Nephron (organoid): ENCODE results near the gene ST3GAL2.
A peak's percentile ranks its signal among the peaks of the same experiment; 100 is the strongest.
"Not testable (repeated sequence)": the region's sequence is repeated elsewhere in the genome, so short reads cannot be mapped to it uniquely, and the experiment has no call there.

Experiments
- H3K27ac Mint-ChIP-seq, 3 experiments: 2 replicates each; pipeline ENCODE4 v1.8.0; 2020; ENCODE audit warnings: mixed read lengths in 3 of 3, mild to moderate bottlenecking in 2 of 3, moderate library complexity in 1 of 3
- H3K27me3 Mint-ChIP-seq: 2 replicates; pipeline ENCODE4 v1.8.0; 2021; ENCODE audit warnings: low read depth, mild to moderate bottlenecking, moderate library complexity, mixed read lengths
- H3K36me3 Mint-ChIP-seq: 2 replicates; pipeline ENCODE4 v1.8.0; 2020; ENCODE audit warnings: low read depth, mixed read lengths
- H3K4me1 Mint-ChIP-seq: 2 replicates; pipeline ENCODE4 v1.8.0; 2020; ENCODE audit warnings: mixed read lengths
- H3K4me3 Mint-ChIP-seq, 3 experiments: 2 replicates each; pipeline ENCODE4 v1.8.0; 2020; ENCODE audit warnings: mild to moderate bottlenecking in 3 of 3, mixed read lengths in 3 of 3, moderate library complexity in 2 of 3
- H3K9me3 Mint-ChIP-seq: 2 replicates; pipeline ENCODE4 v1.8.0; 2020; ENCODE audit warnings: mixed read lengths
- TF ChIP-seq, protein P1 (sequence below), 3 experiments: fragments of 200-600 bp; sonication (generic); IDR thresholded peaks; one replicate each; pipeline ENCODE4 v1.5.0; 2021; ENCODE audit warnings: antibody characterized with exemption in 3 of 3; ENCODE audit not compliant: unreplicated experiment in 3 of 3

Gene ST3GAL2

DNA sequence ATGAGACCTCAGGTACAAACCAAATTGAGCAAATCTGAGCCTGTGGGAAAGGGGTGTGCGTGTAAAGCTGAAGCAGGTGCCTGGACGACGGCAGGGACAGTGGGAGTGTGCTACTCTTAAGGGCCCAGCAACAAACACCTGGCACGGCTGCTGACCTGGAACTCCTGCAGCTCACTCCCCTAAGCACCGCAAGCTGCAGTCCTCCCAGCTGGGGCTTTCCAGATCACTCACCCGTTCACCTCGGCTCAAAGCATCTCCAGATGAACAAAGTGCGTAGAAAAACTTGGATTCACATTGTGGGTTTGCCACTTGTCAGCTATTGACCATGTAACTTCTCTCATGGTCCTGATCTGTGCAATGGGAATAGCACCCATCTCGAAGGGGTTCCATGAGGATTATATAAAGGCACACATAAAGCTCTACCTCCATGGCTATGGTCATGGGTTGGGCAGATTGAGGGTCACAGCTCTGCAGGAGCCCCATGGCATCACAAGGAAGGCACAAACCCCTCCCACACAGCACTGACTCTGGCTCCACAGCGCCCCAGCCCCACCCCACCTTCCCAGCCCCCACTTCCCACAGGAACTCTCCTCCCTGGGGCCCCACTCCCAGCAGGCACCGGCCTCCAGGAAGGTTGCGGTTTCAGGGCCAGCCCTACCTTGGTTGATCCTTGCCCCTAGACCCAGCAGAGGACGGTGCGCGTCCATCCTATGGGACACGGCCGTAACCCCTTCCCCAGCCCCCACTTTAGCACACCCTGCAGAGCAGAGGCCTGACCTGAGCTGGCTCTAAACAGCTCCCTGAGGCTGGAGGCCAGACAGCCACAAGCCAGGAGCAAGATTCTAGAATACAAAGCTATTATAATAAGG lies 21.9 kb downstream of the ST3GAL2 start:
- H3K4me3 Mint-ChIP-seq = peak overlapping the region in 1 of 3 experiments; percentile 6
- peaks cover 22% of the 10 kb centered on the region for H3K36me3 Mint-ChIP-seq
- peak overlapping the region; percentile 59 to 69 (median 68) for H3K27ac Mint-ChIP-seq
- H3K27me3 Mint-ChIP-seq = no peaks in the 10 kb centered on the region
- peaks cover 40% of the 10 kb centered on the region for H3K4me1 Mint-ChIP-seq
- TF ChIP-seq, protein P1, sequence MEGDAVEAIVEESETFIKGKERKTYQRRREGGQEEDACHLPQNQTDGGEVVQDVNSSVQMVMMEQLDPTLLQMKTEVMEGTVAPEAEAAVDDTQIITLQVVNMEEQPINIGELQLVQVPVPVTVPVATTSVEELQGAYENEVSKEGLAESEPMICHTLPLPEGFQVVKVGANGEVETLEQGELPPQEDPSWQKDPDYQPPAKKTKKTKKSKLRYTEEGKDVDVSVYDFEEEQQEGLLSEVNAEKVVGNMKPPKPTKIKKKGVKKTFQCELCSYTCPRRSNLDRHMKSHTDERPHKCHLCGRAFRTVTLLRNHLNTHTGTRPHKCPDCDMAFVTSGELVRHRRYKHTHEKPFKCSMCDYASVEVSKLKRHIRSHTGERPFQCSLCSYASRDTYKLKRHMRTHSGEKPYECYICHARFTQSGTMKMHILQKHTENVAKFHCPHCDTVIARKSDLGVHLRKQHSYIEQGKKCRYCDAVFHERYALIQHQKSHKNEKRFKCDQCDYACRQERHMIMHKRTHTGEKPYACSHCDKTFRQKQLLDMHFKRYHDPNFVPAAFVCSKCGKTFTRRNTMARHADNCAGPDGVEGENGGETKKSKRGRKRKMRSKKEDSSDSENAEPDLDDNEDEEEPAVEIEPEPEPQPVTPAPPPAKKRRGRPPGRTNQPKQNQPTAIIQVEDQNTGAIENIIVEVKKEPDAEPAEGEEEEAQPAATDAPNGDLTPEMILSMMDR (IDR thresholded peaks at IDR 0.05; ENCODE audit: unreplicated experiment in 3 of 3) = no peak
- H3K9me3 Mint-ChIP-seq = no peaks in the 10 kb centered on the region

DNA sequence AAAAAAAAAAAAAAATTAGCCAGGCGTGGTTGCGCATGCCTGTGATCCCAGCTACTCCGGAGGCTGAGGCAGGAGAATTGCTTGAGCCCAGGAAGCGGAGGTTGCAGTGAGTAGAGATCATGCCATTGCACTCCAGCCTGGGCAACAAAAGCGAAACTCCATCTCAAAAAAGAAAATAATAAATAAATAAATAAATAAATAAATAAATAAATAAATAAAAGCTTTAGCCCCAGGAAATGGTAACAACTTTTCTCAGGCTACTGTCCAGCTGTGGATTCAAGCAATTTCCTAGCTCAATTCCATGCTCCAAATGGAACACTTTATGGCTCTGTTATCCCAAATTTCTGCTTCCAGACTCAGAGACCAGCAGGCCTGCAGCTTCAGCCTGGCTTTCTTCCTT lies 25.3 kb downstream of the ST3GAL2 start:
- not testable (repeated sequence) for H3K27me3 Mint-ChIP-seq, H3K9me3 Mint-ChIP-seq, H3K4me3 Mint-ChIP-seq
- Mint-ChIP-seq H3K4me1 (peaks cover 24% of the 10 kb centered on the region), H3K36me3 (peaks cover 28% of the 10 kb centered on the region), H3K27ac (peak overlapping the region in 1 of 3 experiments; percentile 32)

DNA sequence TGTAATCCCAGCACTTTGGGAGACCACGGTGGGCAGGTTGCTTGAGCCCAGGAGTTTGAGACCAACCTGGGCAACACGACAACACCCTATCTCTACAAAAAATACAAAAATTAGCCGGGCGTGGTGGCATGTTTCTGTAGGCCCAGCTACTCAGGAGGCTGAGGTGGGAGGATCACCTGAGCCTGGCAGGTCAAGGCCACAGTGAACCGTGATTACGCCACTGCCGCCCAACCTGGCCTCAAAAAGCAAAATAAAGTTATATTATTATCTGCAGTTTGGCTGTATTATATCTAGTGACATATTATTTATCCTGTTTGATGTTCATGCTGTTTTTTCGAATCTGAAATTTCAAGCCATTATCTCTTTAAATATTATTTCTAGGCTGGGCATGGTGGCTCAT lies 26.5 kb downstream of the ST3GAL2 start:
- no peaks in the 10 kb centered on the region for H3K9me3 Mint-ChIP-seq
- H3K4me1 Mint-ChIP-seq = peaks cover 29% of the 10 kb centered on the region
- H3K27me3 Mint-ChIP-seq = no peaks in the 10 kb centered on the region
- TF ChIP-seq, protein P1 (IDR thresholded peaks at IDR 0.05; ENCODE audit: unreplicated experiment in 3 of 3) = no peak
- peaks cover 31% of the 10 kb centered on the region for H3K36me3 Mint-ChIP-seq
- no peak overlapping the region for H3K4me3 Mint-ChIP-seq
- H3K27ac Mint-ChIP-seq = no peak overlapping the region

DNA sequence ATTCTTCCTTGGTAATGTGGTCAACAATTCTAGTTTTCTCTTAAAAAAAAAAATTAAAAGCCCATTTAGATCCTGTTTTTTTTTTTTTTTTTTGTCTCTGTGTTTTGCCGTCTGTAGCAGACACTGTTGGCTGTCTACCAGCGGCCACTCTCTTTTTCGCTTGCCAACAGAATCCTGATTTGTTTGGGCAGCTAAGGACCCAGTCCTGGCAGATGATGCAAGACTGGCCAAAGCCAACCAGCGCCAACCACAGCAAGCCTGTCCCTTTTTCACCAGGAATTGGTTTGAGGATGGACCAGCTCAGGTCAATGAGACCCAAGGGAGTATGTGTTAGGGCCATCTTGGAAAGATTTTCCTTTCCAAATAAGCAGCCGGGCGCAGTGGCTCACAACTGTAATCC lies 28.2 kb downstream of the ST3GAL2 start:
- Mint-ChIP-seq H3K36me3 (peaks cover 35% of the 10 kb centered on the region), H3K27ac (no peak overlapping the region), H3K9me3 (no peaks in the 10 kb centered on the region), H3K27me3 (no peaks in the 10 kb centered on the region), H3K4me1 (peaks cover 23% of the 10 kb centered on the region), H3K4me3 (no peak overlapping the region)
- TF ChIP-seq, protein P1 (IDR thresholded peaks at IDR 0.05; ENCODE audit: unreplicated experiment in 3 of 3) = no peak

DNA sequence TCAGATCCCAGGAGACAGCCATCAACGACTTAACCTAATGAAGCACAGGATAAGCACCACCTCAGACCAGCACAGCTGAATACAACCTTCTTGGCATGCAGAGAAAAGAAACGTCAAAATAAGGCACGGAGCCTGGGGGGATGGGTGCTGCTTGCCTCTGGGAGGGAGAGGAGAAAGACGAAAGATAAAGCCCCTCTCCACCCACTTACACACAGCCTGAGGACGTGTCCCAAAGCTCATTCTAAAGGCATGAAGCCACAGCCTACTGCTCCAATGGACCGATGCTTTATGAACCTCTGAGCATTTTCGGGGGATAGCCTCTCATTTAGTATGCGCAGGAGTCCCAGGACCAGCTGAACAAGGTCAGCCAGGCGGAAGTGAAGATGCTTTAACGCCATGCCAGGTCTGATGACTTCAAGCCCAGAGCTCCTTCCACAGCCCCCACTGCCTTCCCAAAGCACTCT lies 31.1 kb downstream of the ST3GAL2 start:
- peaks cover 26% of the 10 kb centered on the region for H3K4me1 Mint-ChIP-seq
- H3K4me3 Mint-ChIP-seq = no peak overlapping the region
- H3K27me3 Mint-ChIP-seq = no peaks in the 10 kb centered on the region
- H3K27ac Mint-ChIP-seq = peak overlapping the region; percentile 13 to 55 (median 28)
- H3K36me3 Mint-ChIP-seq = peaks cover 55% of the 10 kb centered on the region
- no peaks in the 10 kb centered on the region for H3K9me3 Mint-ChIP-seq
- TF ChIP-seq, protein P1 (IDR thresholded peaks at IDR 0.05; ENCODE audit: unreplicated experiment in 3 of 3) = no peak

DNA sequence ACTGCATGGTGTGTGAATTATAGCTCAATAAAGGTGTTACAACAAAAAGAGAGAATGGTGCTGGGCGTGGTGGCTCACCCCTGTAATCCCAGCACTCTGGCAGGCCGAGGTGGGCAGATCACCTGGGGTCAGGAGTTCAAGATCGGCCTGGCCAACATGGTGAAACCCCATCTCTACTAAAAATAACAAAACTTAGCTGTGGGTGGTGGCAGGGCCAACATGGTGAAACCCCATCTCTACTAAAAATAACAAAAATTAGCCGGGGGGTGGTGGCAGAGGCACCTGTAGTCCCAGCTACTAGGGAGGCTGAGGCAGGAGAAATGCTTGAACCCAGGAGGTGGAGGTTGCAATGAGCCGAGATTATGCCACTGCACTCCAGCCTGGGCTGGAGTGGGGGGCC lies 32.8 kb downstream of the ST3GAL2 start:
- not testable (repeated sequence) for H3K27ac Mint-ChIP-seq, H3K4me3 Mint-ChIP-seq, H3K27me3 Mint-ChIP-seq, H3K9me3 Mint-ChIP-seq
- Mint-ChIP-seq H3K4me1 (peaks cover 31% of the 10 kb centered on the region), H3K36me3 (peaks cover 49% of the 10 kb centered on the region)
